Stomach (tissue), 9 donors: Measurements from ENCODE around the gene RRP36. TPM values are rescaled to one million over a fixed set of nuclear protein-coding genes. Genes with fewer than 3 reads are reported as not detected.

Source experiments
- DNase-seq, 2 donors: peaks; one replicate each; pipeline versions ENCODE4 v3.0.0 to v3.0.0-alpha.2; 2013 to 2019
- H3K27ac ChIP-seq, 5 donors: fragments of 200-600 bp in 4 of 5; sonication (generic) in 4 of 5; one replicate each; pipeline ENCODE4 v1.5.1; 2013 to 2019; ENCODE audit warnings: mild to moderate bottlenecking in 1 of 5, moderate library complexity in 1 of 5
- H3K27me3 ChIP-seq, 3 donors: fragments of 200-600 bp; sonication (generic); one replicate each; pipeline ENCODE4 v1.5.1; 2017 to 2019; ENCODE audit warnings: mixed run types in 1 of 3
- H3K36me3 ChIP-seq, 4 donors: fragments of 200-600 bp; sonication (generic); 1 replicate in 3 of 4; 2 replicates in 1 of 4; pipeline ENCODE4 v1.5.1; 2016 to 2019
- H3K4me1 ChIP-seq, 4 donors: fragments of 200-600 bp; sonication (generic); one replicate each; pipeline ENCODE4 v1.5.1; 2016 to 2019
- H3K4me3 ChIP-seq, 4 donors: fragments of 200-600 bp; sonication (generic) in 3 of 4; one replicate each; pipeline ENCODE4 v1.5.1; 2016 to 2019; ENCODE audit warnings: mild to moderate bottlenecking in 1 of 4
- H3K9me3 ChIP-seq, 4 donors: fragments of 200-600 bp; sonication (generic); one replicate each; pipeline ENCODE4 v1.5.1; 2016 to 2019
- EP300 ChIP-seq: sonication (generic); formaldehyde crosslinking; IDR thresholded peaks from one replicate; pipeline ENCODE4 v1.6.1; 2017; ENCODE audit warnings: antibody characterized with exemption
- POLR2A ChIP-seq, 4 donors: fragments of 450-650 bp; IDR thresholded peaks; one replicate each; pipeline ENCODE4 v1.6.1; 2016; ENCODE audit warnings: antibody characterized with exemption in 4 of 4, control low read depth in 2 of 4, mild to moderate bottlenecking in 1 of 4, moderate library complexity in 1 of 4
- POLR2AphosphoS5 ChIP-seq, 3 donors: sonication (generic); formaldehyde crosslinking; IDR thresholded peaks; one replicate each; pipeline ENCODE4 v1.6.1; 2016; ENCODE audit warnings: antibody characterized with exemption in 3 of 3
- WGBS, 5 donors: extraction: QIAGEN DNeasy Blood & Tissue Kit in 3 of 5; methylation state at CpG; one replicate each; pipeline versions ENCODE4 v1.1.5 to v1.1.7; 2013 to 2018; 5-methylcytosine and 5-hydroxymethylcytosine counted together
- intact Hi-C: fragments of 100-400 bp; cut with DNase I; formaldehyde crosslinking; loops from one replicate; pipeline ENCODE4 v1.15.1; 2023; ENCODE audit warnings: low total_unique reads
- polyA plus RNA-seq, 3 donors: library from polyadenylated mRNA; stranded (reverse); fragments of 200-250 nt; gene quantifications; one replicate each; pipeline ENCODE4 v1.2.3, GENCODE V29; 2013
- total RNA-seq, 5 donors: library from RNA; depleted of rRNA; stranded (reverse); fragments of >200 nt; gene quantifications; one replicate each; pipeline versions ENCODE4 v1.1.0 to v1.2.3, GENCODE V29; 2014 to 2016
- TF ChIP-seq, protein P1 (sequence below), 7 experiments: fragments of 450-650 bp in 4 of 7; fragments of 200-600 bp in 3 of 7; sonication (generic) in 3 of 7; IDR thresholded peaks; one replicate each; pipeline ENCODE4 v1.5.1; 2016 to 2019; ENCODE audit warnings: antibody characterized with exemption in 7 of 7, control low read depth in 2 of 7, mild to moderate bottlenecking in 1 of 7
- donor health status: healthy with polysubstance abuse.
- donor health status: Bipolar disorder and iron deficiency.
- donor health status: healthy.

Gene RRP36
- total and polyA plus RNA-seq, 8 donors, result 3.5 to 61.1 (median 38.3) TPM

DNA sequence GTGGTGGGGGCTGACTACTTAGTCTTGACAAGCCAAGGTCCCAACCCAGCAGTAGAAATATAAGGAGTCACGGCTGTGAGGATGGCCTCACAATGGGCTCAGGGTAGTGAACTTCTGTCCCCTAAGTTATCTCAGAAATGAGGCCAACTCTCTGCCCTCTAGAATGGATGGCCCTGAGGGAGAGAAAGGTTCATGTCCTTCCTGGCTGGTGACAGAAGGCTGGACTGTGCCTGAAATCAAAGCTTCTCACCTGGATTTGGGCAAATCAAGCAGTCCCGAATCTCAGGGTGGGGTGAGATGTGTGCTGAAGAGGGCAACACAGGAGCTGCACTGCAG, 12.7 kb downstream of the RRP36 start:
- no peaks in the 10 kb centered on the region for H3K9me3 ChIP-seq
- peaks cover 60 to 100% (median 97%) of the 10 kb centered on the region in 4 donors for H3K36me3 ChIP-seq
- intact Hi-C loops, result no loop called here
- no peaks in the 10 kb centered on the region for H3K27me3 ChIP-seq
- H3K4me3 ChIP-seq, result no peak overlapping the region
- no peak overlapping the region for H3K27ac ChIP-seq
- TF ChIP-seq, protein P1, sequence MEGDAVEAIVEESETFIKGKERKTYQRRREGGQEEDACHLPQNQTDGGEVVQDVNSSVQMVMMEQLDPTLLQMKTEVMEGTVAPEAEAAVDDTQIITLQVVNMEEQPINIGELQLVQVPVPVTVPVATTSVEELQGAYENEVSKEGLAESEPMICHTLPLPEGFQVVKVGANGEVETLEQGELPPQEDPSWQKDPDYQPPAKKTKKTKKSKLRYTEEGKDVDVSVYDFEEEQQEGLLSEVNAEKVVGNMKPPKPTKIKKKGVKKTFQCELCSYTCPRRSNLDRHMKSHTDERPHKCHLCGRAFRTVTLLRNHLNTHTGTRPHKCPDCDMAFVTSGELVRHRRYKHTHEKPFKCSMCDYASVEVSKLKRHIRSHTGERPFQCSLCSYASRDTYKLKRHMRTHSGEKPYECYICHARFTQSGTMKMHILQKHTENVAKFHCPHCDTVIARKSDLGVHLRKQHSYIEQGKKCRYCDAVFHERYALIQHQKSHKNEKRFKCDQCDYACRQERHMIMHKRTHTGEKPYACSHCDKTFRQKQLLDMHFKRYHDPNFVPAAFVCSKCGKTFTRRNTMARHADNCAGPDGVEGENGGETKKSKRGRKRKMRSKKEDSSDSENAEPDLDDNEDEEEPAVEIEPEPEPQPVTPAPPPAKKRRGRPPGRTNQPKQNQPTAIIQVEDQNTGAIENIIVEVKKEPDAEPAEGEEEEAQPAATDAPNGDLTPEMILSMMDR (IDR thresholded peaks at IDR 0.05), result no peak
- no peak for TF ChIP-seq EP300
- TF ChIP-seq POLR2A (IDR thresholded peaks at IDR 0.05), result no peak
- no peak for TF ChIP-seq POLR2AphosphoS5 (IDR thresholded peaks at IDR 0.05)
- 79 to 91% (median 88%) methylated on average over 2 of the region's 2 CpGs for WGBS, 5 donors
- no peak for DNase-seq
- H3K4me1 ChIP-seq, result peaks cover 0 to 6% (median 0%) of the 10 kb centered on the region in 4 donors

DNA sequence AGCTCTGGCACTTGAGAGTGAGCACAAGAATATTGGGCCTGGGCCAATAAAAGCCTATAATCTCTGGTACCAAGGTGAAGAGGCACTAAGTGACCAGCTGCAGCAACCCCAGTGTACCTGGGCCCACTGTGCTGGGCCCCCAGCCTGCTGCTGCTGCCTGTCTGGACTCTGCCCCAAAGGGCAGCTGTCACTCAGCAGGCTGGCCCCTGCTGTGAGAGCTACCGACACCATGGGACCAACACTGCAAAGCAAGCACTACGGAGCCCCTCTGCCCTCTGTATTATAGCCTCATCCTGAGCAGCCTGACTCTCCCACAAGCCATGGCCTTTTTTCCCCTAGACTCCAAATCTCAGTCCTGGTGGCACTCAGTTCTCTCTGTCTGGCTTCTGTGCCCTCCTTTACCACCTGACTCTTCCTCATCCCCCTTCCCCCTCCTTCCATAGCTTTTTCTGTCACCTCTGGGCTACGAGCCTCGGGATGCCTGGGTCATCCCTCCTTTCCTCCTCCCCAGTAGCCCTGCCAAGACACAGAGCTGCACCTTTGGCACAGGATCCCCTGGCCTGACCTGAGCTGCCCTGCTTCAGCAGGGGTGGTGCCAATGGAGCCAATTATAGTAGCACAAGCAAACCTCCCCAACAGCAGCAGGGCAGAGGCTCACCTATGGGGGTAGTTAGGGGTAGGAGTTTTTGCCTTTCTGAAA, 14.2 kb downstream of the RRP36 start:
- intact Hi-C loops, result no loop called here
- Histone ChIP-seq H3K4me3 (no peak overlapping the region), H3K27ac (no peak overlapping the region), H3K9me3 (no peaks in the 10 kb centered on the region), H3K27me3 (no peaks in the 10 kb centered on the region), H3K36me3 (peaks cover 53 to 99% (median 96%) of the 10 kb centered on the region in 4 donors), H3K4me1 (peaks cover 0 to 6% (median 0%) of the 10 kb centered on the region in 4 donors)
- no peak for DNase-seq
- WGBS, 5 donors, result 54 to 77% (median 61%) methylated on average over 4 of the region's 4 CpGs
- TF ChIP-seq POLR2AphosphoS5 (IDR thresholded peaks at IDR 0.05) (no peak), POLR2A (IDR thresholded peaks at IDR 0.05) (no peak), EP300 (no peak)
- TF ChIP-seq, protein P1 (IDR thresholded peaks at IDR 0.05), result no peak

DNA sequence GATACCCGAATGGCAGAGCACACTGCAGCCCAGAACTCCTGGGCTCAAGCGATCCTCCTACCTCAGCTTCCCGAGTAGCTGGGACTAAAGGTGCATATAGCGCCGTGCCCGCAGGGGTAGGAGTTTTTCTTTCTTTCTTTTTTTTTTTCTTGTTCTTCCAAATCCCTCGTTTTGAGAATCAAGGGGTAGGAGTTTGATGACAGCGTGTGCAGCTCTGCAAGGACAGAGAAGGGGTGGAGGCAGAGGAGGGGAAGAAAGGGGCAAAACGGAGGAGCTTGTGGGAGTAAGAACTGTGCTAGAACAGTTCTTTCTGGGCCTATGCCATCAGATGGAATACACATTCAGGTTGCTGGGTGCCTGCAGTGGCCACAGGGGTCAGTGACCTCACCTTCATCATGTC, 15.3 kb downstream of the RRP36 start:
- intact Hi-C loops, result no loop called here
- H3K4me1 ChIP-seq, result peaks cover 0 to 6% (median 0%) of the 10 kb centered on the region in 4 donors
- no peak overlapping the region for H3K4me3 ChIP-seq
- no peaks in the 10 kb centered on the region for H3K9me3 ChIP-seq
- TF ChIP-seq EP300 (no peak), POLR2AphosphoS5 (IDR thresholded peaks at IDR 0.05) (no peak), POLR2A (IDR thresholded peaks at IDR 0.05) (no peak)
- TF ChIP-seq, protein P1 (IDR thresholded peaks at IDR 0.05), result no peak
- no peak for DNase-seq
- 85 to 94% (median 92%) methylated on average over 9 of the region's 9 CpGs for whole genome bisulfite sequencing, 5 donors
- peaks cover 50 to 99% (median 95%) of the 10 kb centered on the region in 4 donors for H3K36me3 ChIP-seq
- H3K27me3 ChIP-seq, result no peaks in the 10 kb centered on the region
- H3K27ac ChIP-seq, result no peak overlapping the region

DNA sequence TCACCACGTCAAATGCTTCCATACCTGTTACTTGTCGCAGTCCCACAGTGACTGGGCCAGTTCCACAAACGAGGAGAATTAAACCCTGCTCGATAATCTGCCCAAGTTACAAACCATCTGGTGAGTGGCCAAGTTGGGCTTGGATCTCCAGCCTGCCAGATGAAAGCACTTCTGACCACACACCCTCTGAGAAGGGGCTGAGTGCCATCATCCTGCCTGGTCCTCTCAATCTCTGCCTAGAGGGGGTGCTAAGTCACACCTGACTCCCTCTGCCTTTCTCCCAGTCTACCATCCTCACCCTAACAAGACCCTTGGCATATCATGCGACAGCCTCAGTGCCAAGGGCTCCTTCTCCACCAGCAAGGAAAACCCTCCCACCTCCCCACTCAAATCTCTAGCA, 15.8 kb downstream of the RRP36 start:
- H3K27me3 ChIP-seq, result no peaks in the 10 kb centered on the region
- no peaks in the 10 kb centered on the region for H3K9me3 ChIP-seq
- peaks cover 47 to 97% (median 94%) of the 10 kb centered on the region in 4 donors for H3K36me3 ChIP-seq
- no peak for TF ChIP-seq POLR2A (IDR thresholded peaks at IDR 0.05)
- TF ChIP-seq, protein P1 (IDR thresholded peaks at IDR 0.05), result no peak
- TF ChIP-seq EP300, result no peak
- no peak for TF ChIP-seq POLR2AphosphoS5 (IDR thresholded peaks at IDR 0.05)
- H3K27ac ChIP-seq, result no peak overlapping the region
- DNase-seq, result no peak
- no peak overlapping the region for H3K4me3 ChIP-seq
- 69 to 91% (median 79%) methylated on average over 5 of the region's 5 CpGs for WGBS, 5 donors
- peaks cover 0 to 6% (median 0%) of the 10 kb centered on the region in 4 donors for H3K4me1 ChIP-seq
- intact Hi-C loops, result no loop called here
